Endothelial cell of umbilical vein (primary cell): ENCODE results near the gene SLC47A2. TPM values are rescaled to one million over a fixed set of nuclear protein-coding genes. Genes with fewer than 3 reads are reported as not detected.

Experiments
- BruUV-seq: library from RNA; stranded (reverse); fragments of 400-500 nt; replicated peaks from 2 replicates; lab custom pipeline; 2021; lab: Mats Ljungman, UMichigan
- CTCF ChIA-PET: fragments of 300-600, 350-600 bp; sonication (Branson Sonifier 250); formaldehyde crosslinking; loops from one replicate; lab custom pipeline; 2021; ENCODE audit warnings: antibody characterized with exemption, inconsistent platforms; lab: Charles Lee
- POLR2A ChIA-PET: fragments of 300-600, 350-600 bp; sonication (Branson Sonifier 250); formaldehyde crosslinking; loops from one replicate; lab custom pipeline; 2021; ENCODE audit warnings: antibody characterized with exemption, inconsistent platforms; lab: Charles Lee
- DNase-seq: peaks from one replicate; pipeline ENCODE4 v3.0.0-alpha.2; 2011; ENCODE audit warnings: low read depth, low spot score
- FAIRE-seq: peaks from 2 replicates; lab custom pipeline; 2011; peaks lifted over from hg19 to GRCh38; lab: Jason Lieb, UNC
- H2AFZ ChIP-seq: 2 replicates; pipeline ENCODE4 v1.6.0; 2012; ENCODE audit warnings: low read depth, low read length, control low read depth, inconsistent platforms
- H3K27ac ChIP-seq: 2 replicates; pipeline ENCODE4 v1.5.1; 2011; ENCODE audit warnings: low read depth, mild to moderate bottlenecking, control low read depth, low read length, moderate library complexity; ENCODE audit not compliant: insufficient read depth
- H3K27me3 ChIP-seq, 2 experiments: 2 replicates each; pipeline versions ENCODE4 v1.6.0 to v1.6.1; 2011; ENCODE audit warnings: low read length in 2 of 2, mixed read lengths in 1 of 2; ENCODE audit not compliant: control insufficient read depth in 2 of 2, insufficient read depth in 2 of 2
- H3K36me3 ChIP-seq, 2 experiments: 2 replicates in 1 of 2; 3 replicates in 1 of 2; pipeline ENCODE4 v1.5.1; 2011; ENCODE audit warnings: low read length in 2 of 2, mild to moderate bottlenecking in 1 of 2, moderate library complexity in 1 of 2; ENCODE audit not compliant: control insufficient read depth in 2 of 2, insufficient read depth in 2 of 2; ENCODE audit errors: extremely low read depth in 1 of 2
- H3K4me1 ChIP-seq: 3 replicates; pipeline ENCODE4 v1.5.1; 2011; ENCODE audit warnings: mild to moderate bottlenecking, low read length; ENCODE audit not compliant: control insufficient read depth, insufficient read depth; ENCODE audit errors: extremely low read depth
- H3K4me2 ChIP-seq: 2 replicates; pipeline ENCODE4 v1.6.1; 2011; ENCODE audit warnings: low read length, control low read depth, mixed read lengths; ENCODE audit not compliant: insufficient read depth
- H3K4me3 ChIP-seq, 3 experiments: fragments of 200-600 bp in 1 of 3; sonication (generic), shearing (Covaris generic) in 1 of 3; replicated peaks in 1 of 3; 2 replicates each; pipeline ENCODE4 v1.5.1; 2011 to 2016; ENCODE audit warnings: control low read depth in 3 of 3, low read length in 3 of 3, mild to moderate bottlenecking in 2 of 3, inconsistent platforms in 1 of 3, low read depth in 1 of 3, moderate library complexity in 1 of 3; ENCODE audit not compliant: insufficient read depth in 1 of 3
- H3K79me2 ChIP-seq: 2 replicates; pipeline ENCODE4 v1.6.0; 2012; ENCODE audit warnings: low read length, inconsistent platforms; ENCODE audit not compliant: control insufficient read depth, insufficient read depth
- H3K9ac ChIP-seq: replicated peaks from 2 replicates; pipeline ENCODE3; 2011; ENCODE audit warnings: low read length, control low read depth; ENCODE audit not compliant: insufficient read depth; ENCODE audit errors: extremely low read depth
- H3K9me1 ChIP-seq: replicated peaks from 3 replicates; pipeline ENCODE4 v1.6.0; 2011; ENCODE audit warnings: mild to moderate bottlenecking, low read length; ENCODE audit not compliant: control insufficient read depth, insufficient read depth; ENCODE audit errors: extremely low read depth
- H3K9me3 ChIP-seq: replicated peaks from 2 replicates; pipeline ENCODE4 v1.5.1; 2012; ENCODE audit warnings: low read length, inconsistent platforms; ENCODE audit not compliant: control insufficient read depth, insufficient read depth
- H4K20me1 ChIP-seq: replicated peaks from 2 replicates; pipeline ENCODE3; 2011; ENCODE audit warnings: mild to moderate bottlenecking, low read length; ENCODE audit not compliant: control insufficient read depth, insufficient read depth; ENCODE audit errors: extremely low read depth
- CTCF ChIP-seq, 2 donors: IDR thresholded peaks; 1 replicate in 1 of 2; 2 replicates in 1 of 2; pipeline ENCODE4 v1.5.1; 2011; ENCODE audit warnings: low read length in 2 of 2, mild to moderate bottlenecking in 2 of 2, moderate library complexity in 2 of 2, control low read depth in 1 of 2, inconsistent platforms in 1 of 2, low read depth in 1 of 2; ENCODE audit not compliant: insufficient read depth in 1 of 2; ENCODE audit errors: extremely low read depth in 1 of 2
- EZH2 ChIP-seq: IDR thresholded peaks from 2 replicates; pipeline ENCODE4 v1.6.1; 2012; ENCODE audit warnings: borderline replicate concordance, low read depth, mild to moderate bottlenecking, moderate library complexity, low read length, inconsistent platforms; ENCODE audit not compliant: severe bottlenecking
- FOS ChIP-seq: IDR thresholded peaks from 2 replicates; pipeline ENCODE4 v1.6.1; 2011; ENCODE audit warnings: mild to moderate bottlenecking, low read length, moderate library complexity, borderline replicate concordance; ENCODE audit not compliant: insufficient read depth
- GATA2 ChIP-seq: IDR thresholded peaks from 2 replicates; pipeline ENCODE4 v1.7.0; 2011; ENCODE audit warnings: low read depth, mild to moderate bottlenecking, moderate library complexity, mixed read lengths, low read length; ENCODE audit not compliant: insufficient read length, insufficient read depth
- JUN ChIP-seq: IDR thresholded peaks from 2 replicates; pipeline ENCODE4 v1.6.1; 2011; ENCODE audit warnings: borderline replicate concordance, low read depth; ENCODE audit not compliant: insufficient read length, insufficient read depth
- MAX ChIP-seq: IDR thresholded peaks from 2 replicates; pipeline ENCODE4 v1.6.1; 2011; ENCODE audit not compliant: insufficient read depth, insufficient read length
- MYC ChIP-seq: IDR thresholded peaks from one replicate; pipeline ENCODE4 v1.6.1; 2011; ENCODE audit warnings: mild to moderate bottlenecking, low read depth, low read length
- POLR2A ChIP-seq: IDR thresholded peaks from 2 replicates; pipeline ENCODE4 v1.6.1; 2012; ENCODE audit warnings: low read depth, mild to moderate bottlenecking, control low read depth, low read length
- POLR2AphosphoS5 ChIP-seq: IDR thresholded peaks from 2 replicates; pipeline ENCODE4 v1.6.1; 2012; ENCODE audit warnings: low read depth, mild to moderate bottlenecking, control low read depth, low read length, moderate library complexity; ENCODE audit not compliant: insufficient read depth
- dilution Hi-C: fragments of 300-500 bp; cut with MboI; formaldehyde crosslinking; loops from one replicate; pipeline ENCODE4 v1.15.0; 2019; ENCODE audit warnings: low sequenced_read_pairs; ENCODE audit not compliant: extremely low pct_ligation_motif_present
- intact Hi-C: fragments of 100-400 bp; cut with micrococcal nuclease; formaldehyde crosslinking; loops from one replicate; pipeline ENCODE4 v1.10.0; 2022
- polyA plus RNA-seq, 4 experiments: library from polyadenylated mRNA; depleted of rRNA in 3 of 4; stranded (reverse) in 3 of 4; unstranded in 1 of 4; fragments of >200 nt; gene quantifications; 2 replicates each; pipeline versions ENCODE4 v1.2.1 to v1.2.3, GENCODE V29; 2011 to 2012; ENCODE audit warnings: missing spikeins in 1 of 4
- total RNA-seq: library from RNA; stranded (reverse); gene quantifications from 2 replicates; pipeline ENCODE4 v1.2.3, GENCODE V29; 2021

Gene SLC47A2
- total and polyA plus RNA-seq, 2 donors (not counting 3 experiments of a cell fraction or from before 2014, with no cell fraction given), result not detected

- dilution Hi-C loops, result no loop called here
- no peak overlapping the region for H3K4me2 ChIP-seq
- H3K9ac ChIP-seq, result no peak overlapping the region
- intact Hi-C loops, result no loop called here
- no peaks in the 10 kb centered on the region for H3K4me1 ChIP-seq
- no peak for DNase-seq
- no peak overlapping the region for H3K27ac ChIP-seq
- H3K9me3 ChIP-seq, result no peaks in the 10 kb centered on the region
- no peak overlapping the region for H2AFZ ChIP-seq
- H3K9me1 ChIP-seq, result no peaks in the 10 kb centered on the region
- no peak for FAIRE-seq
- no peaks in the 10 kb centered on the region for H3K36me3 ChIP-seq
- CTCF ChIA-PET, result interaction anchor here (3.8 kb wide), 1 partner anchor 9 kb away, joined by 11 read pairs; no protein-coding TSS in a partner anchor
- BruUV-seq, result no TSS peak
- no peaks in the 10 kb centered on the region for H3K27me3 ChIP-seq
- no peak overlapping the region for H3K4me3 ChIP-seq
- POLR2A ChIA-PET, result no interaction called here
- no peaks in the 10 kb centered on the region for H3K79me2 ChIP-seq
- TF ChIP-seq POLR2A, result no peak
- no peak for TF ChIP-seq JUN
- TF ChIP-seq MAX, result no peak
- no peak for TF ChIP-seq GATA2
- TF ChIP-seq CTCF (IDR thresholded peaks at IDR 0.05; ENCODE audit: extremely low read depth in 1 of 2, insufficient read depth in 1 of 2, low read depth in 1 of 2, low read length in 2 of 2), result no peak
- TF ChIP-seq POLR2AphosphoS5, result no peak
- TF ChIP-seq FOS, result no peak
- no peak for TF ChIP-seq MYC
- no peak for TF ChIP-seq EZH2
- no peaks in the 10 kb centered on the region for H4K20me1 ChIP-seq
These were observed 19.7 kb upstream of the SLC47A2 start for GRCh38 chr17:19736071-19736470.
